ENCODE measurements around the gene SIX3. TPM values are rescaled to one million over a fixed set of nuclear protein-coding genes. Genes with fewer than 3 reads are reported as not detected.

SIX3 gene
- total RNA-seq, 1 donor: not detected

GRCh38 chr2:44934038-44934982 lies 7.2 kb upstream of the SIX3 start:
- TF ChIP-seq CTCF (IDR thresholded peaks at IDR 0.05; ENCODE audit: insufficient read depth, low read length): no peak
- no peak for DNase-seq (ENCODE audit: low read depth)
- H3K4me3 ChIP-seq (ENCODE audit: low read depth, low read length): no peak overlapping the region

DNA sequence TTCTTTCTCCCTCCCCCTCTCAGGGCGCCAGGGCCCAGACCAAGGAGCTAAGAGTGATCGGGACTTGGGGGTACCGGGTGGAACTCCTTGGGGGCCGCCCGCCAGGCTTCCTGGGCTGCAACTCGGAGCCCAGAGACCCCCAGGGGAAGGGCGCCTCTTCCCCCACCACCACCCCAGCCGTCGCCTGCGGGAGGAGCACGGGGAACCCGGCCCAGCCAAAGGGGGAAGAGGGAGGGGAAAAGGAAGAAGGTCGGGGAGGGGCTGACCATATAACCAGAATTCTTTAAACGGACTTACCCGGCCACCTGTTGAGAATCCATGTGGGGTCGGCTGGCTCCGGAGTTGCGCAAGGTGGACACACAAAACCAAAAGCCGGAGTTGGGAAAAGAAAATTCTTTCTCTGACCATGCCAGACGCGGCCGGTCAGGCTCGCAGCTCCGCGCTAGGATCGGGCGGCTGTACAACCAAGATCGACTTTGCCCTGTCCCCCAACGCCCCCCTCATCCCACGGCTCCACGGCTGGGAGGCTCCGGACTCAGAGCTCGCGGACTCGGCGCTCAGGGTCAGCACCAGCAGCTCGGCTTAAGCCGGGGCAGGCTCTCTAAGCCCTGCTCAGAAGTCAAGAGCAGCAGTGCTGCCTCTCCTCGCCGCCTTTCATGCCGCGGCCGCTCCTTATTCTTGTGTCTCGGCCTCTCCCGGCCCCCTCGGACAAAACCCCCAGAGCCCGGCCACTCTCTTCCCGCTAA lies 6.3 kb upstream of the SIX3 start:
- no peak for DNase-seq (ENCODE audit: low read depth)
- H3K4me3 ChIP-seq (ENCODE audit: low read depth, low read length): peak overlapping the region; percentile 31
- TF ChIP-seq CTCF (IDR thresholded peaks at IDR 0.05; ENCODE audit: insufficient read depth, low read length): no peak

- H3K4me3 ChIP-seq (ENCODE audit: low read depth, low read length): no peak overlapping the region
- DNase-seq (ENCODE audit: low read depth): no peak
- TF ChIP-seq CTCF (IDR thresholded peaks at IDR 0.05; ENCODE audit: insufficient read depth, low read length): no peak
Measured at GRCh38 chr2:44935729-44936098, 5.8 kb upstream of the SIX3 start.

DNA sequence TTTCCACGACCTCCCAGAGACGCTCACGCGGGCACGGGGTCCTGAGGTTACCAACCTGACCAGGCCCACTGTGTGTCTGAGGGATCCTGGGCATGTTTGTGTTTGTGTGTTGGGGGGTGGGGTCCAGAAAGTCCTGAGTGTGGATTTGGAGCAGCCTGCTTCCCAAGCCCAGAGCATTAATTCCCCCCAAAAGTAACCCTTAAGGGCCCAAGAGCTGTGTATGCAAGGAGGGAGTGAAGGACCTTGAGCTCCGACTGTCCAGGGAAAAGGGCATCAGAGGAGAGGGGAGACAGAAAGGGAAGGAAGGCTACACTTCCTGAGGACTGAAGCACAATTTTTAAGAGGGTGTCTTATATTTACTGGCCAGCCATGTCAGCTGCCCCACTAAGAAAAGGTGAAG lies 5.2 kb upstream of the SIX3 start:
- no peak for TF ChIP-seq CTCF (IDR thresholded peaks at IDR 0.05; ENCODE audit: insufficient read depth, low read length)
- no peak for DNase-seq (ENCODE audit: low read depth)

GRCh38 chr2:44936715-44937687 lies 4.5 kb upstream of the SIX3 start:
- no peak for DNase-seq (ENCODE audit: low read depth)
- no peak overlapping the region for H3K4me3 ChIP-seq (ENCODE audit: low read depth, low read length)
- TF ChIP-seq CTCF (IDR thresholded peaks at IDR 0.05; ENCODE audit: insufficient read depth, low read length): no peak

More for the DNA sequence above, 5.2 kb upstream of the SIX3 start:
- no peak overlapping the region for H3K4me3 ChIP-seq (ENCODE audit: low read depth, low read length)

DNA sequence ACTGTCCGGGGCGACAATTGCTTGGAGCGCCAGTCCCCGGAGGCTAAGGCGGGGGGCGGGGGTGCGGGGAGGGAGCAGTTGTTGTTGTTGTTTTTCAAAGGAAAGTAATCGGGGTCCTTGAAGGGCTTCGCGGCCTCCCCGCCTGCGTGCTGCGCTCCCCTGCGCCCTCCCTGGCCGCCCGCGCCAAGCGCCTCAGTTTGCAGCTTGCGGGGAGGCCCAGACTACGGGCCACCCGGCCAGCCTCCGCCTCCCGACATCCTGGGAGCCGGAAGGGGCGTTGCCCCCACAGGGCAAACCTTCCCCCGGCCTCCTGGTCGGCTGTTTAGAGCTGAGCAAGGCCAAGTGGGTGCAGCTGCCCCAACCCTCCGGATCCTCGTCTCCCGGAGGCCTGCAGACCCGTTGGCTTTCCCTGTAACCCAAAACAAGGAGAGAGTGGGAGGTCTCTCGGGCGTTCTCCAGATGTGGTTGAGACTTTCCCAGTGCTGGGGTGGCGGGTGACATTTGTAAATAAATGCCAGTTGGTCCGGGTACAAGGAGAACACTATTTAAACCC lies 3.7 kb upstream of the SIX3 start:
- no peak for TF ChIP-seq CTCF (IDR thresholded peaks at IDR 0.05; ENCODE audit: insufficient read depth, low read length)
- no peak for DNase-seq (ENCODE audit: low read depth)
- H3K4me3 ChIP-seq (ENCODE audit: low read depth, low read length): no peak overlapping the region

Data from fibroblast of the aortic adventitia (primary cell).